Left kidney (tissue), 2 donors: ENCODE results near the gene APLP2. TPM values are rescaled to one million over a fixed set of nuclear protein-coding genes. Genes with fewer than 3 reads are reported as not detected.
"Not testable (repeated sequence)": the region's sequence is repeated elsewhere in the genome, so short reads cannot be mapped to it uniquely, and the experiment has no call there.

Experiments
- DNase-seq: peaks from one replicate; pipeline ENCODE4 v3.0.0-alpha.2; 2013
- polyA plus RNA-seq: library from polyadenylated mRNA; unstranded; fragments of 120-200 nt; gene quantifications from one replicate; pipeline ENCODE4 v1.2.1, GENCODE V29; 2013; ENCODE audit not compliant: insufficient read length

Gene APLP2
- polyA plus RNA-seq, 1 donor = 451 TPM

- no peak for DNase-seq
Measured at GRCh38 chr11:130088919-130089673, 19.4 kb downstream of the APLP2 start.

GRCh38 chr11:130089674-130090073, 20.0 kb downstream of the APLP2 start:
- no peak for DNase-seq

- DNase-seq = not testable (repeated sequence)
Measured at GRCh38 chr11:130090517-130090916, 20.8 kb downstream of the APLP2 start.

- DNase-seq = not testable (repeated sequence)
Measured at GRCh38 chr11:130091169-130091568, 21.5 kb downstream of the APLP2 start.

DNA sequence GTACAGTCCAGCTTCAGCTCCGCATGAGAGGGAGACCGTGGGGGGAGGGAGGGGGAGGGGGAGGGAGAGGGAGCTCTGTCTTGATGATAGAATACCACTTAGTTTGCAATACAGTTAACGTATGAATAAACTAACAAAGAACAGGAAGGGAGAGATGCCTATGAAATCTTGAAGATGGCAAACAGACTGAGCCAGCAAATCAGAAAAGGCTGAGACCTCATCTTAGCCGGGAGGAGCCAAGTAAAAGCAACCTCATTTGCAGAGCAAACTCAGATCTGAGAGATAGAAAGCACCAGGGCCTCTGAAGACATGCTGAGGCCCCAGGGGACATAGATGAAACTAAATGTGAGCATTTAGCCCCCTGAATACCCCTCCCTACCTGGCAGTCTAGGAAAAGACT, 23.0 kb downstream of the APLP2 start:
- DNase-seq = no peak

DNA sequence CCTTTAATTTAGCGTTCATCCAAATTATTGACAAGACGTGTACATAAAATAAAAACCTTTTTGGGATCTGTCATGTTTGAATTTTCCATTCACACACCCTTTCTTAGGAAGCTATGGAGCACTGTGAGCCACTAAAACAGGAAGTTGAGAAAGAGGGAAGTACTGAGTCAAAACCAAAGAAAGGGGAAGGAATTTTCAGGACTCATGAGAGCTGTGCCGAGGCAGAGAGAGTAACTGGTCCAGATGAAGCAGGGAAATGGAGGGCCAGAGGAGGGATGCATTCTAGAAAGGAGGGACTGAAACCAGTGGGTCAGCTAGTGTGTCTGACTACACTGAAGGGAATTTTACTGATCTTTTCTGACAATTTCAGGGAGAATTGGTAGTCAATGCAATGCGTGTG, 24.9 kb downstream of the APLP2 start:
- DNase-seq = no peak

DNA sequence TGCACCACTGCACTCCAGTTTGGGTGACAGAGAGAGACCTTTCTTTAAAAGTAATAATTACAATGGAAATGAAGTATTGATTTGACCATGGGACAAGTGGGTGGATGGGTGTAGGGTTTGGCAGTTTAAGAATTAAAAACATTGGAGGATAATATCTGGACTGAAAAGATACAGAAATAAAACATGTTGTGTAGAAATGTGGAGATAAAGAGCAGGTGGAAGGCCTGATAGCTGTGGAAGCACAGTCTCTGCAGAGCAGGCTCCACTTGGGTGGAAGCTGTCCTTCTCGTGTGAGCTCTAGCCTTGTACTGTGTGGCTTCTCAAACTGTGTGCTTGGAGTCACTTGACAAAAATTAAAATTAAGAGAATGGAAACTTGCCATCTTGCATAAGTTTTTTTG, 25.6 kb downstream of the APLP2 start:
- no peak for DNase-seq

GRCh38 chr11:130096042-130096441, 26.3 kb downstream of the APLP2 start:
- DNase-seq = no peak

DNA sequence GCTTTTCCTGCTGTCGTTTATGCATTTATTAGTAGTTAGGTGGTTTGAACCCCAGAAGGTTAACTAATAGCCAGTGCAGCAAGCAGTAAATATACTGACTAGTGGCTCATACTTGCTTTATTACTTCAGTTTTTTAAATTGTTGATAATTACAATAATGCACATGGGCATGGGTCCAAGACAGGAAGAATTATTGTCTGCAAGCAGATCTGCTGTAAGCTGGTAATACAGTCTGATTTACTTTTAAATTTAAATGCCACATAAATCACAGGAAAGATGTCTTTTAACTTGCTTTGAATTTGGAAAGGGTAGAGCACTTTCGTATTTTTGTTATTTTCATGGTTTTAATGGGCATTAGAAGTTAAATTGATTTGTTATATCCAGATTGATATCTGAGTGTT, 27.1 kb downstream of the APLP2 start:
- DNase-seq = no peak

- no peak for DNase-seq
Measured at GRCh38 chr11:130097285-130097684, 27.6 kb downstream of the APLP2 start.

DNA sequence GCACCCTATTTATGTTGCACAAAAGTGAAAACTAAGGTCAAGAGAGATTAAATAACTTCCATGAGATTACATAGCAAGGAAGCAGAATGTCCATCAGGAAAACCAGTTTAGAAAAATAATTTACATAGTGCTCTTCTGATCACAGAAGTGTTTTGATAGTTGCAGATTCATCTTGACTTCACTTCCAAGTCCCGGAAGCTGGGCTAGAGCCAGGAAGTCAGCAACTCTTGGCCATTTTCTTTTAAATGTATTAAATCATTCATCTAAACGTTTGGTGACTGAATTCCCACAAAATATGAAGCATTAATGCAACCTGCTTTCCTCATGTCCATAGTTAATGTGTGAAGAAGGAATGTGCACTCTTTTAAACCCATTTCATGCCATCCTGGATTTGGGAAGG, 29.7 kb downstream of the APLP2 start:
- DNase-seq = no peak

GRCh38 chr11:130100381-130101095, 30.8 kb downstream of the APLP2 start:
- no peak for DNase-seq

DNA sequence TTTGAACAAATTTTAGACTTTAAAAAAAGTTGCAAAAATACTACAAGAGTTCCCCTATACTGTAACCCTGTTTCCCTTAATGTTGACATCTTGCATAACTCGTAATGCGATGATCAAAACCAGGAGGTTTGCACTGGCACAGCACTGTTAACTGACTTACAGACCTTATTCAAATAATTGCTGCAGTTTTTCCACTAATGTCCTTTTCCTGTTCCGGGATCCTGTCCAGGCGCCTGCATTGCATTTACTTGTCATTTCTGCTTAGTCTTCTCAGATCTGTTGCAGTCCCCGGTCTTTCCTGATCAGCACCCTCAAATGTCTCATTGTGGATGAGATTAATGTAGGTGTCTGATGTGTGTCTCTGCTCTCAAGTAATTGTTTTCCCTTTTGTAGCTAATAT, 32.0 kb downstream of the APLP2 start:
- DNase-seq = no peak

GRCh38 chr11:130102301-130103249, 32.9 kb downstream of the APLP2 start:
- DNase-seq = no peak

DNA sequence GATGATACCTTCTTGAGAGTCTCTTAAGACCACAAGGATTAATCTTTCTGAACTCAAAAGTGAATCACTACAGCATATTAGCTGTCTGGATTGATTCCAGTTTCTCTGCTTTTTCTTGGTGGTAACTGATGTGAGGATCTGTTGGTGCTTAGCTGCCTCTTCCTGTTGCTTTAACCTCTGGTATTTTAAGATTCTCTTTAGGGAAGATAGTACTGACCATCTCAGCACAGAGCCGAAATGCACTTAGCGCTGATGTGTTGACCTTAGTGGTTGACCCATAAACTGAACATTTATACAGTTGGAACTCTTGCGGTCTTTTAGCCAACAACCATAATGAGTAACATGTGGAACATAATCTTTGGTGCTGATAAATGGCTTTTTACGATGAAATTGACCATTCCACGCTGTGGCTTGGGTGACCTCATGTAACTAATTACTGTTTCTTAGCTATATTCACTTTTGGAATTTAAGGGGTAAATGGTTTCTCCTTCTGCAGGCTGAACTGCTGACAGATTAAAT, 33.7 kb downstream of the APLP2 start:
- no peak for DNase-seq

- no peak for DNase-seq
Measured at GRCh38 chr11:130106381-130106780, 36.7 kb downstream of the APLP2 start.

- not testable (repeated sequence) for DNase-seq
Measured at GRCh38 chr11:130108671-130109070, 39.0 kb downstream of the APLP2 start.

- no peak for DNase-seq
Measured at GRCh38 chr11:130109386-130109785, 39.7 kb downstream of the APLP2 start.

GRCh38 chr11:130110339-130111108, 40.8 kb downstream of the APLP2 start:
- DNase-seq = no peak

DNA sequence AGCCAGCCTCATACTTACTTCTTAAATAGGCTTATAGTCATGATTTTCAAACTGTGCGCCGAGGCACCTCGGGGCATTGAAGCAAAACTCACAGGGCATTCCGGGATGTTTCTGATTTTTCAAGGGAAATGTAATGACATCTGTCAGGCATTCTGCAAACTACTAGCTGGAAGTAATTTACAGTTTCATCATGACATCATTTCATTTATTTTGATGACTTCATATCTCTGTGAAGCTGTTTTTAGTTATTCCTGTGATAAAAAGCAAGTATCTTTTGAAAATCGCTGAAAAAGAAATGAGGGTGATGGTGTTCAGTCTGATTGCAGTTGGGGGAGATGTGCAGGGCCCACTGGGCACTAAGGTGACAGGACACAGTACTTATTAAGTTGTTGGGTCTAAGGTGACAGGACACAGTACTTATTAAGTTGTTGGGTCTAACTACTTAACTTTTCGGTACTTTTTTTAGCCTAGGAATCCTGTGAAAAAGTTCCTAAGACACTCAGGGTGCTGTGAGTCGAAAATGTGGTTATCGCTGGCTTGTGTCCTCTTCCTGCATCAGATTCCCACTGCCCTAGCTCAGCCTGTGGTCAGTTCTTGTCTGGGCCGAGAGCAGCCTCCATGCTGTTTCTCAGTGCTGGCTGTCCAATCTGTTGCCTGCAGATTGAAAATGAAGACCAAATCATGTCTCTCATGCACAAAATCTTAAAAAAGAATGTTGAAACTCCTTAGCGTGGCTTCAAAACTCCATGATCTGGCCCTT, 42.6 kb downstream of the APLP2 start:
- no peak for DNase-seq

DNA sequence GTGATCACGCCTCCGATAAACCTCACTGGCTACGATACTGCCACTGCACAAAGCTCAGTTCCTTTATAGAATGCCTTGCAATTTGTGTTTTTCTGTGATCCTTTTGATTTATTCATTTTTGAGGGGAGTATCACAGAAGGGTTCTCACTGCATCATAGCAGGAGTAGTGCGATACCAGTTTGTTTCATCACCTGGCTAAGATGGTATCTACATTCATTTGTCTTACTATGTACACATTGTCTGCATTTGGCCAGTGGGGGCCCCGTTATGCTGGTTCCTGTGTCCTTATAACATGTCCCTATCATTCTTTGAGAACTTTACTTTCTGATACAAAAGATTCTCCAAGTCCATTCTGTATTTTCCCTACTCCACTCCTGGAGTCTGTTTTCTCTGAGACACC, 44.6 kb downstream of the APLP2 start:
- no peak for DNase-seq
